Measurements from ENCODE around the gene KCNQ1. TPM values are rescaled to one million over a fixed set of nuclear protein-coding genes. Genes with fewer than 3 reads are reported as not detected.

Gene KCNQ1
- total RNA-seq, 4 donors from 2014 or later = 3.2 to 12.7 (median 5.5) TPM

- no peak for TF ChIP-seq CTCF (IDR thresholded peaks at IDR 0.05; ENCODE audit: low read depth)
Observed at GRCh38 chr11:2796508-2797113, 351.8 kb downstream of the KCNQ1 start.

- no peak for TF ChIP-seq CTCF (IDR thresholded peaks at IDR 0.05; ENCODE audit: low read depth)
Observed at GRCh38 chr11:2797121-2797711, 352.4 kb downstream of the KCNQ1 start.

- no peak for TF ChIP-seq CTCF (IDR thresholded peaks at IDR 0.05; ENCODE audit: low read depth)
Observed at GRCh38 chr11:2797741-2798361, 353.0 kb downstream of the KCNQ1 start.

- TF ChIP-seq CTCF (IDR thresholded peaks at IDR 0.05; ENCODE audit: low read depth) = no peak
Observed at GRCh38 chr11:2798951-2799761, 354.3 kb downstream of the KCNQ1 start.

GRCh38 chr11:2799881-2800654, 355.3 kb downstream of the KCNQ1 start:
- no peak for TF ChIP-seq CTCF (IDR thresholded peaks at IDR 0.05; ENCODE audit: low read depth)

GRCh38 chr11:2800655-2801531, 356.1 kb downstream of the KCNQ1 start:
- TF ChIP-seq CTCF (IDR thresholded peaks at IDR 0.05; ENCODE audit: low read depth) = no peak
